PC-3 (cell line): ENCODE data around the gene NPR2.

Source experiments
- EZH2 ChIP-seq: fragments of 300-600 bp; sonication (generic); IDR thresholded peaks from one replicate; pipeline ENCODE4 v1.6.1; 2017; ENCODE audit warnings: antibody characterized with exemption, mild to moderate bottlenecking, low read length; ENCODE audit not compliant: unreplicated experiment
- TF ChIP-seq, protein P1 (sequence below): fragments of 300-600 bp; sonication (generic); conservative IDR thresholded peaks from 2 replicates; pipeline ENCODE4 v1.5.1; 2017; ENCODE audit warnings: antibody characterized with exemption, low read depth, mild to moderate bottlenecking, low read length

DNA sequence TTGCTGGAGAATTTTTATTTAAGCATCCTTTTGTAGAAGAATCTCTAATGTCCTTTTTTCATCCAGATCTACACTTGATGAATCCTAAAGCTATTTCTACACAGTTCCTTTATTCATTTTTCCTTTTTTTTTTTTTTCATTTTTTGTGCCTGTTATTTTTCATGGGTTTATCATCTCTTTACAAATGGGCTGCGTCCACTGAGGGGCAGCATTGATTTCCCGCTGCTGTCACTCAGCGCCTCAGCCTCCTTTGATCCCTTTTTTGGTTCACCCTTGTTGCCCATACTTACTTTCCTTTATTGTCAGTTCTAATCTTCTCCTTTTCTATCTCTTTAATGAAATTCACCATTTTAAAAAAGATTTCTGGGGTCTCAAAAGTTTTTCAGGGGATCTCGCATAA lies 31.6 kb upstream of the NPR2 start:
- no peak for TF ChIP-seq EZH2
- TF ChIP-seq, protein P1, sequence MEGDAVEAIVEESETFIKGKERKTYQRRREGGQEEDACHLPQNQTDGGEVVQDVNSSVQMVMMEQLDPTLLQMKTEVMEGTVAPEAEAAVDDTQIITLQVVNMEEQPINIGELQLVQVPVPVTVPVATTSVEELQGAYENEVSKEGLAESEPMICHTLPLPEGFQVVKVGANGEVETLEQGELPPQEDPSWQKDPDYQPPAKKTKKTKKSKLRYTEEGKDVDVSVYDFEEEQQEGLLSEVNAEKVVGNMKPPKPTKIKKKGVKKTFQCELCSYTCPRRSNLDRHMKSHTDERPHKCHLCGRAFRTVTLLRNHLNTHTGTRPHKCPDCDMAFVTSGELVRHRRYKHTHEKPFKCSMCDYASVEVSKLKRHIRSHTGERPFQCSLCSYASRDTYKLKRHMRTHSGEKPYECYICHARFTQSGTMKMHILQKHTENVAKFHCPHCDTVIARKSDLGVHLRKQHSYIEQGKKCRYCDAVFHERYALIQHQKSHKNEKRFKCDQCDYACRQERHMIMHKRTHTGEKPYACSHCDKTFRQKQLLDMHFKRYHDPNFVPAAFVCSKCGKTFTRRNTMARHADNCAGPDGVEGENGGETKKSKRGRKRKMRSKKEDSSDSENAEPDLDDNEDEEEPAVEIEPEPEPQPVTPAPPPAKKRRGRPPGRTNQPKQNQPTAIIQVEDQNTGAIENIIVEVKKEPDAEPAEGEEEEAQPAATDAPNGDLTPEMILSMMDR = no peak
